ENCODE measurements around the gene CNTNAP2.

GRCh38 chr7:147193476-147193875 is 1076.9 kb downstream of the CNTNAP2 start:
- TF ChIP-seq CTCF (conservative IDR thresholded peaks at IDR 0.05; ENCODE audit: low read length) (no peak), EZH2phosphoT487 (IDR thresholded peaks at IDR 0.05; ENCODE audit: borderline replicate concordance, low read depth, low read length) (no peak)
